BE2C (cell line): Measurements from ENCODE around the gene SLC5A5.
A peak's percentile ranks its signal among the peaks of the same experiment; 100 is the strongest.

Source experiments
- DNase-seq: peaks from one replicate; pipeline ENCODE4 v3.0.0-alpha.2; 2020
- H3K27me3 ChIP-seq: fragments of 250-450 bp; sonication (Bioruptor Pico); 2 replicates; pipeline ENCODE4 v1.5.1; 2020; ENCODE audit warnings: mild to moderate bottlenecking
- H3K36me3 ChIP-seq: fragments of 250-450 bp; sonication (Bioruptor Pico); 2 replicates; pipeline ENCODE4 v1.5.1; 2020; ENCODE audit warnings: mild to moderate bottlenecking
- H3K4me1 ChIP-seq: fragments of 250-450 bp; sonication (Bioruptor Pico); 2 replicates; pipeline ENCODE4 v1.5.1; 2020
- H3K4me3 ChIP-seq: 2 replicates; pipeline ENCODE4 v1.5.1; 2011; ENCODE audit warnings: low read depth, low read length
- H3K9me3 ChIP-seq: fragments of 250-450 bp; sonication (Bioruptor Pico); 2 replicates; pipeline ENCODE4 v1.5.1; 2020
- TF ChIP-seq, protein P1 (sequence below): IDR thresholded peaks from 2 replicates; pipeline ENCODE4 v1.5.1; 2012; ENCODE audit warnings: mild to moderate bottlenecking, low read depth, low read length

The SLC5A5 gene

DNA sequence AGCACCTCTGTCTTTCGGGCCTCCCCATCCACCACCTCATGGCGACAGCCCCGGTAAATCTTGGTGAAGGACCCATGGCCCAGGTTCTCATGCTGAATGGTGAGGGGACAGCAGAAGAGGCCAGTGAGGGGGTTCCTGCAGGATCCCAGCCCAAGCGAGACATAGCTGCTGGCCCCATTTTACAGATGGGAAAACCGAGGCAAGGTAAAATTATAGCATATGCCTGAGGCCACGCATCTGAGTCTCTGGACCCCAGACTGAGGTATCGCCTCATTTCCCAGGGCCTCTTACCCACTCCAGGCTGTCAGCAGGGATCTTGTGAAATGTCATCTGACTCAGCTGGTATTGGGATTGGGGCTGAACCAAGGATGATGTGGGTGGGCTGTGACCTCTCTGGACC is 33.8 kb upstream of the SLC5A5 start:
- no peaks in the 10 kb centered on the region for H3K9me3 ChIP-seq
- no peaks in the 10 kb centered on the region for H3K36me3 ChIP-seq
- H3K4me1 ChIP-seq = peaks cover 4% of the 10 kb centered on the region
- H3K27me3 ChIP-seq = no peaks in the 10 kb centered on the region
- TF ChIP-seq, protein P1, sequence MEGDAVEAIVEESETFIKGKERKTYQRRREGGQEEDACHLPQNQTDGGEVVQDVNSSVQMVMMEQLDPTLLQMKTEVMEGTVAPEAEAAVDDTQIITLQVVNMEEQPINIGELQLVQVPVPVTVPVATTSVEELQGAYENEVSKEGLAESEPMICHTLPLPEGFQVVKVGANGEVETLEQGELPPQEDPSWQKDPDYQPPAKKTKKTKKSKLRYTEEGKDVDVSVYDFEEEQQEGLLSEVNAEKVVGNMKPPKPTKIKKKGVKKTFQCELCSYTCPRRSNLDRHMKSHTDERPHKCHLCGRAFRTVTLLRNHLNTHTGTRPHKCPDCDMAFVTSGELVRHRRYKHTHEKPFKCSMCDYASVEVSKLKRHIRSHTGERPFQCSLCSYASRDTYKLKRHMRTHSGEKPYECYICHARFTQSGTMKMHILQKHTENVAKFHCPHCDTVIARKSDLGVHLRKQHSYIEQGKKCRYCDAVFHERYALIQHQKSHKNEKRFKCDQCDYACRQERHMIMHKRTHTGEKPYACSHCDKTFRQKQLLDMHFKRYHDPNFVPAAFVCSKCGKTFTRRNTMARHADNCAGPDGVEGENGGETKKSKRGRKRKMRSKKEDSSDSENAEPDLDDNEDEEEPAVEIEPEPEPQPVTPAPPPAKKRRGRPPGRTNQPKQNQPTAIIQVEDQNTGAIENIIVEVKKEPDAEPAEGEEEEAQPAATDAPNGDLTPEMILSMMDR = no peak
- H3K4me3 ChIP-seq = no peak overlapping the region
- DNase-seq = no peak

DNA sequence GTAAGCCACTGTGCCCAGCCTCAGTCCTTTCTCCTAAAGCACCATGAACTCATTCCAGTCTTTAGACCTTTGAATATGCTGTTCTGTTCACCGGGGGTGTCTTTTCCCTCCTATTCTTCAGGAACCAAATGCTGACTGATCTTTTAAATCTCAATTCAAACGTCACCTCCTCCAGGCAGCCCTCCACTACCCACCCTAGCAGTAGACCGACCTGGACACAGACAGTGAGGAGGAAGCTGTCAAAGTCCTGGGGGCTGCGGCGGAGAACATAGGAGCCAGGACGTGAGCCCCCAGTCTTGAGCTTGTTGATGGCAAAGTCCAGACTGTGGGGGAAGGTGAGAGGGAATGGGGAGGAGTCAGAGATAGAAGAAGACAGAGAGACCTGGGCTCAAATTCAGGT is 31.7 kb upstream of the SLC5A5 start:
- TF ChIP-seq, protein P1 = no peak
- H3K27me3 ChIP-seq = no peaks in the 10 kb centered on the region
- H3K4me3 ChIP-seq = no peak overlapping the region
- H3K36me3 ChIP-seq = no peaks in the 10 kb centered on the region
- peaks cover 4% of the 10 kb centered on the region for H3K4me1 ChIP-seq
- no peak for DNase-seq
- no peaks in the 10 kb centered on the region for H3K9me3 ChIP-seq

- Histone ChIP-seq H3K36me3 (no peaks in the 10 kb centered on the region), H3K27me3 (no peaks in the 10 kb centered on the region), H3K4me1 (peaks cover 4% of the 10 kb centered on the region), H3K9me3 (no peaks in the 10 kb centered on the region), H3K4me3 (peak overlapping the region; percentile 48)
- DNase-seq = no peak
- TF ChIP-seq, protein P1 = no peak
Measured at GRCh38 chr19:17841371-17841809, 30.4 kb upstream of the SLC5A5 start.

GRCh38 chr19:17841810-17842662 is 29.7 kb upstream of the SLC5A5 start:
- peak; percentile 99 for DNase-seq
- Histone ChIP-seq H3K36me3 (no peaks in the 10 kb centered on the region), H3K4me3 (peak overlapping the region; percentile 53), H3K9me3 (no peaks in the 10 kb centered on the region), H3K4me1 (peaks cover 4% of the 10 kb centered on the region), H3K27me3 (no peaks in the 10 kb centered on the region)
- TF ChIP-seq, protein P1 = no peak

DNA sequence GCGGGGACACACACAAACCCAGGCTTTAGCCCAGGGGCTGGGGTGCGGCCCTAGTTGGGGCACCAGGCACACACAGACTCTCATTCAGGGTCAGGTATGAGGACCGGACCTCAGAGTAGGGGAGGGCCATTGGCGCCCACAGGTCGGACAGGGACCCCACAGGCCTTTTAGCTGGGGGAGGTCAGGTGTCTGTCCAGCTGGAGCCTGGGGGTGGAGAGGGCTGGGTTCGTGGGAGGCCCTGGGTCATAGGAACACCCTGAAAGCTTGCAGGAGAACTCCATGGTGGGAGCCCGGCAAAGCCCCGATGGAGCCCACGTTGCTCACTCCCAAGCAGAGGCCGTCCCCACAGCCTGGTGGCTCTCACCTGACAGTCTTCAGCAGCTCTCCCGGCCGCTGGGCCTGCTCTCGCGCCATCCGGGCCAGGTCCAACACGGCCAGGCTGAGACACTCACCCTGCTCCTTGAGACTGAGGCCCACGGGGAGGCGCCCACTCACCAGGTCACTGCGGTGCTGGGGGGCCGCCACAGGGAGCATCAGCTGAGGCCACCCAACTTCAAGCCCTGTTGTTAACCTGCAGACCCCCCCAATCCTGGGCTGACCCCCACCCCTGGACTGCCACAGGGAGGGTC is 29.0 kb upstream of the SLC5A5 start:
- Histone ChIP-seq H3K4me1 (peaks cover 4% of the 10 kb centered on the region), H3K4me3 (peak overlapping the region; percentile 53), H3K9me3 (no peaks in the 10 kb centered on the region), H3K27me3 (no peaks in the 10 kb centered on the region), H3K36me3 (no peaks in the 10 kb centered on the region)
- no peak for DNase-seq
- TF ChIP-seq, protein P1 = no peak
